HEK293 (cell line): Measurements from ENCODE around the gene GPSM1.

Experiments
- HOXD13 ChIP-seq: sonication (generic); formaldehyde crosslinking; IDR thresholded peaks from 2 replicates; pipeline ENCODE4 v1.8.0; 2022; ENCODE audit warnings: missing genetic modification reagents, borderline replicate concordance
- ZNF24 ChIP-seq: fragments of 450-650 bp; formaldehyde crosslinking; IDR thresholded peaks from 2 replicates; pipeline ENCODE4 v1.5.1; 2016; ENCODE audit warnings: missing biosample characterization, missing genetic modification characterization
- ZNF274 ChIP-seq, 2 experiments: fragments of 200-500 bp in 1 of 2; fragments of 450-650 bp in 1 of 2; sonication (Bioruptor generic) in 1 of 2; formaldehyde crosslinking in 1 of 2; IDR thresholded peaks; 2 replicates each; pipeline versions ENCODE4 v1.5.1 to v1.6.1; 2014 to 2016; ENCODE audit warnings: borderline replicate concordance in 1 of 2, inconsistent platforms in 1 of 2, low read length in 1 of 2, missing biosample characterization in 1 of 2, missing genetic modification characterization in 1 of 2
- ZNF335 ChIP-seq: fragments of 450-650 bp; formaldehyde crosslinking; conservative IDR thresholded peaks from 2 replicates; pipeline ENCODE4 v1.5.1; 2016; ENCODE audit warnings: missing biosample characterization, missing genetic modification characterization
- ZNF354C ChIP-seq: fragments of 450-650 bp; formaldehyde crosslinking; IDR thresholded peaks from 2 replicates; pipeline ENCODE4 v1.5.1; 2016; ENCODE audit warnings: missing biosample characterization, missing genetic modification characterization, low read depth, borderline replicate concordance
- ZNF426 ChIP-seq: fragments of 450-650 bp; formaldehyde crosslinking; IDR thresholded peaks from 2 replicates; pipeline ENCODE4 v1.5.1; 2017; ENCODE audit warnings: missing biosample characterization, missing genetic modification characterization, mild to moderate bottlenecking, inconsistent platforms, moderate library complexity
- ZNF510 ChIP-seq: fragments of 450-650 bp; formaldehyde crosslinking; IDR thresholded peaks from 2 replicates; pipeline ENCODE4 v1.5.1; 2018; ENCODE audit warnings: mild to moderate bottlenecking, missing genetic modification characterization, missing biosample characterization; ENCODE audit not compliant: insufficient replicate concordance
- ZNF530 ChIP-seq: fragments of 450-650 bp; formaldehyde crosslinking; IDR thresholded peaks from 2 replicates; pipeline ENCODE4 v1.5.1; 2016; ENCODE audit warnings: low read depth, missing biosample characterization, missing genetic modification characterization
- ZNF747 ChIP-seq: fragments of 450-650 bp; formaldehyde crosslinking; IDR thresholded peaks from 2 replicates; pipeline ENCODE4 v1.5.1; 2016; ENCODE audit warnings: missing biosample characterization, missing genetic modification characterization
- TF ChIP-seq, protein P1 (sequence below): fragments of 450-650 bp; formaldehyde crosslinking; IDR thresholded peaks from 2 replicates; pipeline ENCODE4 v1.5.1; 2016; ENCODE audit warnings: missing biosample characterization, missing genetic modification characterization
- TF ChIP-seq, protein P2 (sequence below): fragments of 450-650 bp; formaldehyde crosslinking; IDR thresholded peaks from 2 replicates; pipeline ENCODE4 v1.5.1; 2017; ENCODE audit warnings: missing biosample characterization, missing genetic modification characterization

DNA sequence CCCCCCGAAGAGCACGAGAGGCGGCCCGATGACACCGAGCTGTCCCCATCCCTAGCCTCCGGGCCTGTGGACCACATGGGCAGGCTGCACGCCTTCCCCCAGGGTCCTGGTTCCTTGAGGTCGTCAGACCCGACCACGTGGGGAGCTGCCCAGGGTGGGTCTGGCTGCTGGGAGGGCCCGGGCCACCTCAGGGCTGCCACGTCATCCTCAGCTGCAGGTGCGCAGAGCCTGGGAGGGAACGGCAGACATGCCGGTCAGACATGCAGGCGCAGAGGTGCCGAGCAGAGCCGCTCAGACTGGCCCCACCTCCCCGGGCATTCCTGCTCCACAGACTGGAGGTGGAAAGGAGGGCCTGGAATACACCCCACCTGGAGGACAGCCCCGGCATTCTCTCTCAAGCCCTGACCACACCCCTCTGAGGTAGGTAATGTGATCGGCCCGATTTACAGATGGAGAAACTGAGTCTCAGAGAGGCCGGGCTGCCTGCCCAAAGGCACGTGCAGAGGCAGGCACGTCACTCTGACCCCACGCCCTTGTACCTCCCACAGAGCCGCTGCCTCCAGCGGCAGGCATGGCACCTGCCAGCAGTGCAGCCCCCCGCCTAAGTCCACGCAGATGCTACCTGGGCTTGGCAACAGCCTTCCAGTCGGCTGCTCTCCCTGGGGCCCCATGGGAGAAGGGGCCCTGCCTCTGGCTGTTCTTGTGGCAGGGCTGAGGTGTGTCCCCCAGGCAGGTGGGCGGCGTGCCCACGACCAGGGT is 24.1 kb upstream of the GPSM1 start:
- no peak for TF ChIP-seq ZNF24 (tag by site-specific recombination)
- TF ChIP-seq ZNF426 (tag by site-specific recombination) = no peak
- TF ChIP-seq, protein P1, sequence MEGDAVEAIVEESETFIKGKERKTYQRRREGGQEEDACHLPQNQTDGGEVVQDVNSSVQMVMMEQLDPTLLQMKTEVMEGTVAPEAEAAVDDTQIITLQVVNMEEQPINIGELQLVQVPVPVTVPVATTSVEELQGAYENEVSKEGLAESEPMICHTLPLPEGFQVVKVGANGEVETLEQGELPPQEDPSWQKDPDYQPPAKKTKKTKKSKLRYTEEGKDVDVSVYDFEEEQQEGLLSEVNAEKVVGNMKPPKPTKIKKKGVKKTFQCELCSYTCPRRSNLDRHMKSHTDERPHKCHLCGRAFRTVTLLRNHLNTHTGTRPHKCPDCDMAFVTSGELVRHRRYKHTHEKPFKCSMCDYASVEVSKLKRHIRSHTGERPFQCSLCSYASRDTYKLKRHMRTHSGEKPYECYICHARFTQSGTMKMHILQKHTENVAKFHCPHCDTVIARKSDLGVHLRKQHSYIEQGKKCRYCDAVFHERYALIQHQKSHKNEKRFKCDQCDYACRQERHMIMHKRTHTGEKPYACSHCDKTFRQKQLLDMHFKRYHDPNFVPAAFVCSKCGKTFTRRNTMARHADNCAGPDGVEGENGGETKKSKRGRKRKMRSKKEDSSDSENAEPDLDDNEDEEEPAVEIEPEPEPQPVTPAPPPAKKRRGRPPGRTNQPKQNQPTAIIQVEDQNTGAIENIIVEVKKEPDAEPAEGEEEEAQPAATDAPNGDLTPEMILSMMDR (tag by site-specific recombination) = no peak
- TF ChIP-seq ZNF354C (tag by site-specific recombination) = no peak
- TF ChIP-seq ZNF530 = no peak
- no peak for TF ChIP-seq ZNF510
- TF ChIP-seq ZNF274 (IDR thresholded peaks at IDR 0.05; ENCODE audit: low read length) = no peak
- no peak for TF ChIP-seq ZNF274 (tag by site-specific recombination; IDR thresholded peaks at IDR 0.05; ENCODE audit: borderline replicate concordance)
- no peak for TF ChIP-seq HOXD13 (CRISPR knock-in tag)
- no peak for TF ChIP-seq ZNF335 (tag by site-specific recombination)
- TF ChIP-seq, protein P2, sequence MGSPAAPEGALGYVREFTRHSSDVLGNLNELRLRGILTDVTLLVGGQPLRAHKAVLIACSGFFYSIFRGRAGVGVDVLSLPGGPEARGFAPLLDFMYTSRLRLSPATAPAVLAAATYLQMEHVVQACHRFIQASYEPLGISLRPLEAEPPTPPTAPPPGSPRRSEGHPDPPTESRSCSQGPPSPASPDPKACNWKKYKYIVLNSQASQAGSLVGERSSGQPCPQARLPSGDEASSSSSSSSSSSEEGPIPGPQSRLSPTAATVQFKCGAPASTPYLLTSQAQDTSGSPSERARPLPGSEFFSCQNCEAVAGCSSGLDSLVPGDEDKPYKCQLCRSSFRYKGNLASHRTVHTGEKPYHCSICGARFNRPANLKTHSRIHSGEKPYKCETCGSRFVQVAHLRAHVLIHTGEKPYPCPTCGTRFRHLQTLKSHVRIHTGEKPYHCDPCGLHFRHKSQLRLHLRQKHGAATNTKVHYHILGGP (tag by site-specific recombination) = no peak
- no peak for TF ChIP-seq ZNF747
